Measurements from ENCODE around the gene CRYBA4.

GRCh38 chr22:26573026-26573662 lies 48.6 kb upstream of the CRYBA4 start:
- no peak for TF ChIP-seq CTCF (conservative IDR thresholded peaks at IDR 0.05; ENCODE audit: low read depth in 2 of 2)
- no peak for TF ChIP-seq EZH2 (IDR thresholded peaks at IDR 0.05; ENCODE audit: low read depth, unreplicated experiment)
- no peak for TF ChIP-seq CREB1 (CRISPR knock-in tag; IDR thresholded peaks at IDR 0.05; ENCODE audit: low read depth)
- no peak for TF ChIP-seq JUNB (IDR thresholded peaks at IDR 0.05; ENCODE audit: unreplicated experiment)
- no peak for TF ChIP-seq STAT1 (IDR thresholded peaks at IDR 0.05; ENCODE audit: unreplicated experiment)

Data from GM23338 (cell line).